ENCODE results near the gene RBM47.

The RBM47 gene

DNA sequence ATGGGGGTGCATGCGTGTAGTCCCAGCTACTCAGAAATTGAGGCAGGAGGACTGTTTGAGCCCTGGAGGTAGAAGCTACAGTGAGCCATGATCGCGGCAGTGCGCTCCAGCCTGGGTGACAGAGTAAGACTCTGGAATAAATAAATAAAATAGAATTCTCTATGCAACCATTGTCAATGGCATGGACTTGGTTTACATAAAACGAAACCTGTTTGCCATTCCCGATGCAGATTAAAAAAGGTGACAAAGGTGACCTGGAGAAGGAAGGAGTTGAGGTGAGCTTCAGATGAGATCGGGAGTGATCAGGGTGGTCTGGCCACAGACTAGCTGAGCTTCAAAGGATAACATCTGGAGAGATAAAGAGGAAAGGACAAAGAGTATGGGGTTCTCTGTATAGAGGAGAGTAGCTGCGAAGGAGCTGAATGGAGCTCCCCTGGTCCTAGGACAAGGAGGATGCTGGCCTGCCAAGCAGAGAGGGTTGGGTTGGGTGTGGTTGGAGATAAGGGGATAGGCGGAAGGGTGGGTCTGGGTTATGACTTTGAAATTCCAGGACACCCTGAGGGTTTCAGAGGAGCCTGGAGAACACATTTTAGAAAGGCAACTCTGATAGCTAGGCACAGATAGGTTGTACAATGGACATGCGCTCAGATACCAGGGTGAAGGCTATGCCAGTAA lies 98.6 kb downstream of the RBM47 start:
- no peaks in the 10 kb centered on the region for H3K27me3 ChIP-seq (ENCODE audit: insufficient read depth, poor library complexity, severe bottlenecking)
- DNase-seq (ENCODE audit: low read depth in 1 of 2, low spot score in 1 of 2), result no peak
- no peak for TF ChIP-seq POLR2AphosphoS5 (IDR thresholded peaks at IDR 0.05; ENCODE audit: low read depth)
- TF ChIP-seq, protein P1, sequence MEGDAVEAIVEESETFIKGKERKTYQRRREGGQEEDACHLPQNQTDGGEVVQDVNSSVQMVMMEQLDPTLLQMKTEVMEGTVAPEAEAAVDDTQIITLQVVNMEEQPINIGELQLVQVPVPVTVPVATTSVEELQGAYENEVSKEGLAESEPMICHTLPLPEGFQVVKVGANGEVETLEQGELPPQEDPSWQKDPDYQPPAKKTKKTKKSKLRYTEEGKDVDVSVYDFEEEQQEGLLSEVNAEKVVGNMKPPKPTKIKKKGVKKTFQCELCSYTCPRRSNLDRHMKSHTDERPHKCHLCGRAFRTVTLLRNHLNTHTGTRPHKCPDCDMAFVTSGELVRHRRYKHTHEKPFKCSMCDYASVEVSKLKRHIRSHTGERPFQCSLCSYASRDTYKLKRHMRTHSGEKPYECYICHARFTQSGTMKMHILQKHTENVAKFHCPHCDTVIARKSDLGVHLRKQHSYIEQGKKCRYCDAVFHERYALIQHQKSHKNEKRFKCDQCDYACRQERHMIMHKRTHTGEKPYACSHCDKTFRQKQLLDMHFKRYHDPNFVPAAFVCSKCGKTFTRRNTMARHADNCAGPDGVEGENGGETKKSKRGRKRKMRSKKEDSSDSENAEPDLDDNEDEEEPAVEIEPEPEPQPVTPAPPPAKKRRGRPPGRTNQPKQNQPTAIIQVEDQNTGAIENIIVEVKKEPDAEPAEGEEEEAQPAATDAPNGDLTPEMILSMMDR (IDR thresholded peaks at IDR 0.05; ENCODE audit: insufficient read depth, low read length), result no peak
- H3K27ac ChIP-seq (replicated peaks), result no peak overlapping the region
- H3K4me3 ChIP-seq (replicated peaks; ENCODE audit: insufficient read depth, low read length), result no peak overlapping the region

DNA sequence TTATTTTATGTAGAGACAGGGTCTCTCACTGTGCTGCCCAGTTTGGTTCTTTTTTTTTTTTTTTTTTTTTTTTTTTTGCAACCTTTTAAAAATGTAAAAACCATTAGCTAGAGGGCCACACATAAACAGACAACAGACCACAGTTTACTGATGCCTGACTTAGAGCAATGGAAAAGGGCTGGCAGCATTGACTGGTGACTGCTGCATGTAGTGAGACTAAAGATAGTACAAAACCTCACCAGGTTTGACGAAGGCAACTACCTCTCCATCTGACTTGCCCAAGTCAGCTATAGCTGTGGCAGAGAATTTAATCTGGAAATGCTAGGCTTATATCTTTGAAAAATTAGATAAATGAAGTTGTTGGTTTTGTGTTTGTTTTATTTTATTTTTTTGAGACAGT lies 102.9 kb downstream of the RBM47 start:
- H3K4me3 ChIP-seq (replicated peaks; ENCODE audit: insufficient read depth, low read length), result no peak overlapping the region
- H3K27ac ChIP-seq (replicated peaks), result no peak overlapping the region
- no peak for TF ChIP-seq SPI1 (IDR thresholded peaks at IDR 0.05; ENCODE audit: borderline replicate concordance, low read depth)
- TF ChIP-seq, protein P1 (IDR thresholded peaks at IDR 0.05; ENCODE audit: insufficient read depth, low read length), result no peak
- no peak for DNase-seq (ENCODE audit: low read depth in 1 of 2, low spot score in 1 of 2)
- no peaks in the 10 kb centered on the region for H3K27me3 ChIP-seq (ENCODE audit: insufficient read depth, poor library complexity, severe bottlenecking)

- H3K27ac ChIP-seq (replicated peaks), result no peak overlapping the region
- no peak for DNase-seq (ENCODE audit: low read depth in 1 of 2, low spot score in 1 of 2)
- no peaks in the 10 kb centered on the region for H3K27me3 ChIP-seq (ENCODE audit: insufficient read depth, poor library complexity, severe bottlenecking)
- H3K4me3 ChIP-seq (replicated peaks; ENCODE audit: insufficient read depth, low read length), result no peak overlapping the region
- TF ChIP-seq POLR2AphosphoS5 (IDR thresholded peaks at IDR 0.05; ENCODE audit: low read depth), result no peak
- TF ChIP-seq, protein P1 (IDR thresholded peaks at IDR 0.05; ENCODE audit: insufficient read depth, low read length), result no peak
- no peak for TF ChIP-seq GABPA (IDR thresholded peaks at IDR 0.05; ENCODE audit: low read depth)
- TF ChIP-seq, protein P2, sequence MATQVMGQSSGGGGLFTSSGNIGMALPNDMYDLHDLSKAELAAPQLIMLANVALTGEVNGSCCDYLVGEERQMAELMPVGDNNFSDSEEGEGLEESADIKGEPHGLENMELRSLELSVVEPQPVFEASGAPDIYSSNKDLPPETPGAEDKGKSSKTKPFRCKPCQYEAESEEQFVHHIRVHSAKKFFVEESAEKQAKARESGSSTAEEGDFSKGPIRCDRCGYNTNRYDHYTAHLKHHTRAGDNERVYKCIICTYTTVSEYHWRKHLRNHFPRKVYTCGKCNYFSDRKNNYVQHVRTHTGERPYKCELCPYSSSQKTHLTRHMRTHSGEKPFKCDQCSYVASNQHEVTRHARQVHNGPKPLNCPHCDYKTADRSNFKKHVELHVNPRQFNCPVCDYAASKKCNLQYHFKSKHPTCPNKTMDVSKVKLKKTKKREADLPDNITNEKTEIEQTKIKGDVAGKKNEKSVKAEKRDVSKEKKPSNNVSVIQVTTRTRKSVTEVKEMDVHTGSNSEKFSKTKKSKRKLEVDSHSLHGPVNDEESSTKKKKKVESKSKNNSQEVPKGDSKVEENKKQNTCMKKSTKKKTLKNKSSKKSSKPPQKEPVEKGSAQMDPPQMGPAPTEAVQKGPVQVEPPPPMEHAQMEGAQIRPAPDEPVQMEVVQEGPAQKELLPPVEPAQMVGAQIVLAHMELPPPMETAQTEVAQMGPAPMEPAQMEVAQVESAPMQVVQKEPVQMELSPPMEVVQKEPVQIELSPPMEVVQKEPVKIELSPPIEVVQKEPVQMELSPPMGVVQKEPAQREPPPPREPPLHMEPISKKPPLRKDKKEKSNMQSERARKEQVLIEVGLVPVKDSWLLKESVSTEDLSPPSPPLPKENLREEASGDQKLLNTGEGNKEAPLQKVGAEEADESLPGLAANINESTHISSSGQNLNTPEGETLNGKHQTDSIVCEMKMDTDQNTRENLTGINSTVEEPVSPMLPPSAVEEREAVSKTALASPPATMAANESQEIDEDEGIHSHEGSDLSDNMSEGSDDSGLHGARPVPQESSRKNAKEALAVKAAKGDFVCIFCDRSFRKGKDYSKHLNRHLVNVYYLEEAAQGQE (IDR thresholded peaks at IDR 0.05; ENCODE audit: insufficient replicate concordance, low read depth), result no peak
- no peak for TF ChIP-seq SPI1 (IDR thresholded peaks at IDR 0.05; ENCODE audit: borderline replicate concordance, low read depth)
Measured at GRCh38 chr4:40525752-40526598, 103.7 kb downstream of the RBM47 start.

GRCh38 chr4:40524366-40525041 lies 105.2 kb downstream of the RBM47 start:
- no peak for DNase-seq (ENCODE audit: low read depth in 1 of 2, low spot score in 1 of 2)
- H3K27ac ChIP-seq (replicated peaks), result no peak overlapping the region
- H3K27me3 ChIP-seq (ENCODE audit: insufficient read depth, poor library complexity, severe bottlenecking), result no peaks in the 10 kb centered on the region
- H3K4me3 ChIP-seq (replicated peaks; ENCODE audit: insufficient read depth, low read length), result no peak overlapping the region
- TF ChIP-seq POLR2AphosphoS5 (IDR thresholded peaks at IDR 0.05; ENCODE audit: low read depth) (no peak), GABPA (IDR thresholded peaks at IDR 0.05; ENCODE audit: low read depth) (no peak), SPI1 (IDR thresholded peaks at IDR 0.05; ENCODE audit: borderline replicate concordance, low read depth) (no peak)
- TF ChIP-seq, protein P2 (IDR thresholded peaks at IDR 0.05; ENCODE audit: insufficient replicate concordance, low read depth), result no peak
- TF ChIP-seq, protein P1 (IDR thresholded peaks at IDR 0.05; ENCODE audit: insufficient read depth, low read length), result no peak
